Activated T-cell treated with anti-CD3 and anti-CD28 coated beads, Interleukin-2, amount 50 U/mL, for 72 hours (primary cell): ENCODE data around the gene ADAM10. TPM values are rescaled to one million over a fixed set of nuclear protein-coding genes. Genes with fewer than 3 reads are reported as not detected.
A peak's percentile ranks its signal among the peaks of the same experiment; 100 is the strongest.
"Not testable (repeated sequence)": the region's sequence is repeated elsewhere in the genome, so short reads cannot be mapped to it uniquely, and the experiment has no call there.

Experiments used
- ATAC-seq, 2 donors: fragments of 150-1000 bp; cut with Tn5 transposase; replicated peaks in 1 of 2; 2 replicates each; pipeline ENCODE4 v1.10.0; 2021; ENCODE audit warnings: moderate library complexity in 2 of 2, mild to moderate bottlenecking in 1 of 2
- DNase-seq, 2 donors: peaks; one replicate each; pipeline ENCODE4 v3.0.0; 2021 to 2022; ENCODE audit warnings: mixed read lengths in 1 of 2
- H3K27ac Mint-ChIP-seq: one replicate; pipeline ENCODE4 v1.8.0; 2022; ENCODE audit warnings: mild to moderate bottlenecking, moderate library complexity, mixed read lengths
- H3K27me3 Mint-ChIP-seq: one replicate; pipeline ENCODE4 v1.8.0; 2022; ENCODE audit warnings: low read depth, mixed read lengths
- H3K36me3 Mint-ChIP-seq, 2 donors: one replicate each; pipeline ENCODE4 v1.8.0; 2022; ENCODE audit warnings: mixed read lengths in 2 of 2, mild to moderate bottlenecking in 1 of 2; ENCODE audit not compliant: insufficient read depth in 2 of 2
- H3K4me1 Mint-ChIP-seq: one replicate; pipeline ENCODE4 v1.8.0; 2022; ENCODE audit warnings: low read depth, mixed read lengths
- H3K4me3 Mint-ChIP-seq, 2 donors: one replicate each; pipeline ENCODE4 v1.8.0; 2022; ENCODE audit warnings: mild to moderate bottlenecking in 2 of 2, mixed read lengths in 2 of 2, moderate library complexity in 2 of 2
- H3K9me3 Mint-ChIP-seq, 2 donors: one replicate each; pipeline ENCODE4 v1.8.0; 2022; ENCODE audit warnings: mixed read lengths in 2 of 2
- total RNA-seq, 2 donors: library from RNA; stranded (reverse); gene quantifications; one replicate each; pipeline ENCODE4 v1.2.3, GENCODE V29; 2022

ADAM10 gene
- total RNA-seq, 2 donors from 2014 or later = 96.5 to 108 TPM

DNA sequence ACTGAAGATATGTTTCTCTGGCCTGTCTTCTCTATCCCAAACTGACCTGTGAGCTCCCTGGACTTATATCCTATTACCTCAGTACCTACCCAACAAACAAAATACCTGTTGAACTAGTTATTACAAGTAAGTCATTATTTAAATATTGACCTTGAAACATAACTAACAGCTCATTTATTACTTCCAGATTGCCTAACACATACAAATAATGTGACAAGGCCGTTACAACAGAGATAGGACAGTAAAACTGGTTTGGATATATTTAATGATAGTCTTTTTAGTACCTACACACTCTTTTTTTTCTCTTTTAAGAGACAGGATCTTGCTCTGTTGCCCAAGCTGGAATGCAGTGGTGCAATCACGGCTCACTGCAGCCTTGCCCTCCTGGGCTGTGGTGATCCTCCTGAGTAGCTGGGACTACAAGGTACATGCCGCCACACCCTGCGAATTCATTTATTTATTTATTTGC, 145.0 kb downstream of the ADAM10 start:
- no peak for DNase-seq
- H3K27me3 Mint-ChIP-seq = no peaks in the 10 kb centered on the region
- peak overlapping the region; percentile 19 for H3K27ac Mint-ChIP-seq
- no peaks in the 10 kb centered on the region for H3K9me3 Mint-ChIP-seq
- no peak overlapping the region for H3K4me3 Mint-ChIP-seq
- no peak for ATAC-seq
- H3K36me3 Mint-ChIP-seq = peaks cover 5 to 7% of the 10 kb centered on the region in 2 donors
- peaks cover 12% of the 10 kb centered on the region for H3K4me1 Mint-ChIP-seq

DNA sequence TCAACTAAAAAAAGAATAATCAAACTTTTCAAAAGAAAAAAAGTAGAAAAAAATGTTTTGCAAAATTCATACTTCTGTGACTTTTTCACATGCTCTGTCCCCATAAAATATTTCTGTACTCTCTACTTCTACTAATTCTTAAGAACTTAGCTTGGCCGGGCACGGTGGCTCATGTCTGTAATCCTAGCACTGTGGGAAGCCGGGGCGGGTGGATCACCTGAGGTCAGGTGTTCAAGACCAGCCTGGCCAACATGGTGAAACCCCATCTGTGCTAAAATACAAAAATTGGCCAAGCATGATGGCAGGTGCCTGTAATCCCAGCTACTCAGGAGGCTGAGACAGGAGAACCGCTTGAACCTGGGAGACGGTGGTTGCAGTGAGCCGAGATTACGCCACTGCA, 145.6 kb downstream of the ADAM10 start:
- H3K27ac Mint-ChIP-seq, H3K27me3 Mint-ChIP-seq, H3K4me3 Mint-ChIP-seq, H3K36me3 Mint-ChIP-seq, DNase-seq, H3K4me1 Mint-ChIP-seq, ATAC-seq, H3K9me3 Mint-ChIP-seq: not testable (repeated sequence)

DNA sequence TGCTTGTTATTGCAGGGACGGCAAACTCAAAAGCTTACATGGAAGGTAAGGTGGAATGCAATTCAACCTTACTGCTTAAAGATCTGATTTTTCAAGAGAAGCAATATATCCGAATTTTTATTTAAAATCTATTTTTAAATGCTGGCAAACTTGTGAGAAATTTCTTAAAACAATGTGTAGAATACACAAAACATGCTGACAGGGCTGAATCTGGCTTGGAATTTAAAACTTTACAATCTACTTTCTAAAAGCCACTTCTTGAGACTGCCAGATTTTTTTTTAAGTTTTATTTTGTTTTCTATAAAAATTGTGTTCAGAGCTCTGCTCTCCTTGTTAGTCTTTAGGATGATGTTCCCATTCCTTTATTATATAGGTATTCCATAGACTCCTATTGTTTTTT, 146.7 kb downstream of the ADAM10 start:
- no peaks in the 10 kb centered on the region for H3K9me3 Mint-ChIP-seq
- no peak overlapping the region for H3K27ac Mint-ChIP-seq
- DNase-seq = no peak
- H3K4me1 Mint-ChIP-seq = no peaks in the 10 kb centered on the region
- H3K36me3 Mint-ChIP-seq = peaks cover 5 to 8% of the 10 kb centered on the region in 2 donors
- H3K4me3 Mint-ChIP-seq = no peak overlapping the region
- no peak for ATAC-seq
- no peaks in the 10 kb centered on the region for H3K27me3 Mint-ChIP-seq

DNA sequence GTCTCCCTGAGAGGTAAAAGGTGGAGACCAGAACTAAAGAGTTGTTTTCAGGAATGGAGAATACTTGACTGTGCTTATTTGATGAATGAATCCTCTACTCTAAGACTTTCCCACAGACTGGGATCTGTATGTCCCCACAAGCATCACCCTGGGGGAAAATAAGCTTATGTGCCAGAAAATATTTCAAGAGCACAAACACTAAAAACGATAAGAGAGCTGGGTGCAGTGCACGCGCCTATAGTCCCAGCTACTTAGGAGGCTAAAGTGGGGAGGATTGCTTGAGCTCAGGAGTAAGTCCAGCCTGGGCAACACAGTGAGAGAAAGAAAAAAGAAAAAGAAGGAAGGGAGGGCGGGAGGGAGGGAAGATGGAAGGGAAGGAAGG, 150.7 kb downstream of the ADAM10 start:
- H3K4me3 Mint-ChIP-seq = no peak overlapping the region
- no peaks in the 10 kb centered on the region for H3K27me3 Mint-ChIP-seq
- no peak overlapping the region for H3K27ac Mint-ChIP-seq
- ATAC-seq (no peak), DNase-seq (no peak)
- peaks cover 17% of the 10 kb centered on the region for H3K4me1 Mint-ChIP-seq
- no peaks in the 10 kb centered on the region for H3K9me3 Mint-ChIP-seq
- peaks cover 5 to 8% of the 10 kb centered on the region in 2 donors for H3K36me3 Mint-ChIP-seq

DNA sequence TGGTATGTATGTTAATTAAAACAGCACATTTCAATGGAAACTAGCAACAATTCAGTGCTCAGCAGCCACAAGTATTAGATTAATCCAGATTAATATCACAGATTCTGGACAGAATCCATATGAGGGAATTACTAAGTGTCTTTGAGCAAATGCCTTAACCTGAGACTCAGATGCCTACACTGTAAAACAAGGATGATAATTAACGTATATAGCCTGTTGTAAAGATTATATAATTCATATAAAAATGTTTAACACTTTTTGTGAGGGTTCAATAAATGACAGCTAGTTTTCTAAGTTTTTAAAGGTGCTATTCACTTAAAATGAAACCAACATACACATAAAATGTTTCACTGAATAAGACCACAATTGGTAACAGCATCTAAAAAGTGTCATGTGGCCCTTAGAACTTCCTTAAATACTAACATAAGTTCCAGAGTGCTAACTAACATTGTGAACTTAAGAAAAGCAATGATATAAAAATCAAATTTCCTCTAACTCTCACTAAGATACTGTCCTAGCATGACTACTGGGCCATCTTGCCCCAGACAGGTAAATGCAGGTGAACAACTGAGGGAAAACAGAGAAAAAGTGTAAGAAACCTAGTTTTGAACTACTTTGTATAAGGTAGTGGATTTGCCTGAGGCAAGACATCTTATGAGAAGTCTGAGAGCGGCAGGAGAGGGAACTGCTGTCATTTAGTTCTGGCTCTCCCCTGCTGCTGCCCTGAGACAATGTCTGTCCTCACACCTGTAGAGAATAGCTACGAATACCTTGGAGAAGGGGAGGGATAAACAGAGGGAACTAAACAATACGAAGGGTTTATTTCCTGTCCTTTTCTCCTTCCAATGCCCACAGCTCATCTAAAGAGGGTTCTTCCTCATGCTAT, 151.3 kb downstream of the ADAM10 start:
- Mint-ChIP-seq H3K27ac (no peak overlapping the region), H3K9me3 (no peaks in the 10 kb centered on the region), H3K4me1 (peaks cover 22% of the 10 kb centered on the region), H3K4me3 (no peak overlapping the region), H3K36me3 (peaks cover 5 to 12% of the 10 kb centered on the region in 2 donors), H3K27me3 (no peaks in the 10 kb centered on the region)
- ATAC-seq (no peak), DNase-seq (no peak)

DNA sequence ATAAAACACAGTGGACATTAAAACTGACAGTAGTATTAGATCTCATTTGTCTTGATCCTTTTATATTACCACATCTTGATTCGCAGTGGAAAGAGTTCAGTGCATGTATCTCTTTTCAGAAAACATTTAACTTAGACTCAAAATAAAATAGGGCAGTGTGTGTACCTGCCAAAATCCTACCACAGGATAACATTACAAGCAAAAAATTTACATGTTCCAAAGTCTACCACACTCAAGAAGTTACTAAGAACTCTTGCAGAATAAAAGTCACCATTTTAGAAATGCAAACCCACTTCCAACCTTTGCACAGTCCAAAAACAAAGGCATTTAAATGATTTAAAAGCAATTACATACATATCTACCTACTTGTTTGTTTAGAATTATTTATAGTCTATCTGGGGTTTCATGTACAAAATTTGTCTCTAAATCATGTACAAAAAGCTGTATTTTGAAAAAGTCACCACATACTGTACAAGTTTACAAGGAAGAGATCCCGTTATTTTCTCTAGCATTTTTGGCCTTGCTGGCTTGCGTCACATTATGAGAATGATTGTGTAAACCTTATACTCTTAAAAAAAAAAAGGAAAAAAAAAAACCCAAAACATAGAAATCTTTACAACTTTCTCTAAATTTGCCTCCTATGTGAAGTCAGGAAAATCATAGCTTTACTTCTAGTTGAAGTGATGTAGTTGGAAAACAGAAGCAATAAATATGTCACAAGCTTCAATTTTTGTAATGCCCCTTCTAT, 153.8 kb downstream of the ADAM10 start:
- H3K36me3 Mint-ChIP-seq = peaks cover 4 to 11% of the 10 kb centered on the region in 2 donors
- H3K9me3 Mint-ChIP-seq = no peaks in the 10 kb centered on the region
- no peak overlapping the region for H3K4me3 Mint-ChIP-seq
- H3K4me1 Mint-ChIP-seq = peaks cover 22% of the 10 kb centered on the region
- ATAC-seq = no peak
- no peak for DNase-seq
- no peak overlapping the region for H3K27ac Mint-ChIP-seq
- no peaks in the 10 kb centered on the region for H3K27me3 Mint-ChIP-seq

DNA sequence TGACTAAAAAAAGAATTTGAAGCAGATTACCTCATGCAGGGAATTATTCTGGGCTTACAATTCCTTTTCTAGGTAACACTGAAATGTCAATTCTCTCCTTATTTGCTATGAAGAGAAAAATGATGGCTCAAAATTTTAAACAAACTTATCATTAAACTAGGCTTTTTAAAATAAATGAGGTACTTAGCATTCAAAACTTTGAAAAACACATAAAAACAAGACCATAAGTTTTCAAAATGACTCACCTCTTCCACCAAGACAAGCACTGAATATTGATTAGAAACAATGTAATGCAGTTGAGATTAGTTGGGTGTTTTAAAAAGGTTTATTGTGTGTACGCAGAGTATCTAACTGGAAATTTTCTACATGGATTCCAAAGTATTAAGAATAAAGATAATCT, 154.6 kb downstream of the ADAM10 start:
- peaks cover 4 to 11% of the 10 kb centered on the region in 2 donors for H3K36me3 Mint-ChIP-seq
- no peak for DNase-seq
- no peak overlapping the region for H3K4me3 Mint-ChIP-seq
- H3K27me3 Mint-ChIP-seq = no peaks in the 10 kb centered on the region
- H3K9me3 Mint-ChIP-seq = no peaks in the 10 kb centered on the region
- ATAC-seq = no peak
- H3K4me1 Mint-ChIP-seq = peaks cover 26% of the 10 kb centered on the region
- no peak overlapping the region for H3K27ac Mint-ChIP-seq

DNA sequence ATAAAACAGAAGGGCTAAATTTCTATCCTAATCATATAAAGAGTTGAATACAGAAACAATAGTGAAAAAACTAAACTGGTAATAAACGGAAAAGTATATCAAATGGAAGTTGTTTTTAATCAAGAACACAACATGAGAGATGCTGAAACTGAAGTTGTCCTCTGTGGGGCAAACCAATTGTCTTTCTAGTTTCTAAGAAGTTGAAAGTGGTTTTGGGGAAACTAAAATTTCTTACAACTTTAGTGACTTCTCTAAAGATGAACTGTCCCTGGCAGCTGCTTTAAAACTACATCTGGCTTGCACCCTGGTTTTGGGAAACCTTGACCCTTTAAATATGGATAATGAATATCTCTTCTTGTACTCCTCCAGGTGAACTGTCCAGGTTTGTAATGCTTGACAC, 155.6 kb downstream of the ADAM10 start:
- no peaks in the 10 kb centered on the region for H3K27me3 Mint-ChIP-seq
- H3K27ac Mint-ChIP-seq = peak overlapping the region; percentile 73
- ATAC-seq (peak in 1 of 2 donors; percentile 20), DNase-seq (no peak)
- peaks cover 26% of the 10 kb centered on the region for H3K4me1 Mint-ChIP-seq
- H3K36me3 Mint-ChIP-seq = peaks cover 4 to 10% of the 10 kb centered on the region in 2 donors
- H3K4me3 Mint-ChIP-seq = no peak overlapping the region
- H3K9me3 Mint-ChIP-seq = no peaks in the 10 kb centered on the region

DNA sequence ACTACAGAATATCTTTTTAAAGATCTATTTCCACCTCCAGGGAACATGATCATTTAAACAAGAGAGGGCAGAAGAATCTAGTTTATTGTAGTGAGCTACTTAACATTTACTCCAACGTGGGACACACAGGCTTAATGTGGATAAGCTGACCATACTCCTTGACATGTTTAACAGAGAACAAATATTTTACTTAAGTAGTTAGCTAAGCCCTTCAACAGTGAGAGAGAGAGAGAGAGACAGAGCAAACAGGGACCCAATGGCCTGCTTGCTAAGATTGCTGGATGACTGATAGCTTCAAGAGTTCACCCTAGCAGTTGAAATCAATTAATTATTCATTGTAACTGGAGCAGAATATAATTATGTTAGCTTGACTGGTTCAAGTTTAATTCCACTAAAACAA, 158.6 kb downstream of the ADAM10 start:
- Mint-ChIP-seq H3K27me3 (no peaks in the 10 kb centered on the region), H3K27ac (no peak overlapping the region), H3K9me3 (no peaks in the 10 kb centered on the region), H3K4me3 (no peak overlapping the region), H3K36me3 (peaks cover 2 to 4% of the 10 kb centered on the region in 2 donors), H3K4me1 (peaks cover 27% of the 10 kb centered on the region)
- no peak for ATAC-seq
- DNase-seq = no peak

DNA sequence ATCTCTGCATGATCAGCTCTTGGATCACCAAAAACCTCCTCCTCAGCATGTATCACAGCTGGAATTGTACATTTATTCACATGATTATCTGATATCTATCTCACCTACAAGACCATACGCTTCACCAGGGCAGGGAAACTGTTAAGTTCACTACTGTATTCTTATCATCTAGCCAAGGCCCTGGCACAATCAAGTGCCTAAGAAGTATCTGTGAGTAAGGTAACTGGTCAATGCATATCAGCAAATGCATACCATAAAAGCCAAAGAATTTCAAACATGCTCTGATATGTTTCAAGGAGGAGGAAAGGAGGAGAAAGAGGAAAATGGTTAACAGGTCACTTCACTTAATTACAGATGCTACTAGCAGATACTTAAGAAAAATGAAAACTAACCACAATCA, 159.3 kb downstream of the ADAM10 start:
- DNase-seq (no peak), ATAC-seq (no peak)
- H3K27ac Mint-ChIP-seq = no peak overlapping the region
- no peaks in the 10 kb centered on the region for H3K27me3 Mint-ChIP-seq
- peaks cover 2 to 4% of the 10 kb centered on the region in 2 donors for H3K36me3 Mint-ChIP-seq
- H3K4me1 Mint-ChIP-seq = peaks cover 27% of the 10 kb centered on the region
- no peaks in the 10 kb centered on the region for H3K9me3 Mint-ChIP-seq
- H3K4me3 Mint-ChIP-seq = no peak overlapping the region

DNA sequence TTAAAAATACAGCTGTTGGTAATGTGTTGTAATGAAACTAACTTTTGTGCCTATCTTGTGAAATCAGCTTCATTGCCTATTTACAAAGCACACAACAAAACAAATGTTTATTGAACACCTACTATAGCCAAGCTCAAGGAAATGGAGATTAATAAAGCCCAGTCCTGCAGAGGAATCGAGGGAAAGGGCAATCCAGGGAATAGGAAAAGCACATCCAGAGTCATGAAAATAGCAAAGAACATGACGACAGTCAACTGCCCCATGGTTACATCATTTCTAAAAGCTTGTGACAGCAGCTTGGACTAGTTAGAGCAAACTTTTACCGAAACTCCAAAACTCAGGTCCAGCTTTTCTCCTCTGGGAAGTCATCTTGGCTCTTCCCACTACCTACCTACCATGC, 160.5 kb downstream of the ADAM10 start:
- Mint-ChIP-seq H3K4me3 (no peak overlapping the region), H3K4me1 (peaks cover 22% of the 10 kb centered on the region), H3K36me3 (peaks cover 5 to 8% of the 10 kb centered on the region in 2 donors), H3K27me3 (no peaks in the 10 kb centered on the region), H3K9me3 (no peaks in the 10 kb centered on the region), H3K27ac (no peak overlapping the region)
- ATAC-seq = no peak
- DNase-seq = no peak

DNA sequence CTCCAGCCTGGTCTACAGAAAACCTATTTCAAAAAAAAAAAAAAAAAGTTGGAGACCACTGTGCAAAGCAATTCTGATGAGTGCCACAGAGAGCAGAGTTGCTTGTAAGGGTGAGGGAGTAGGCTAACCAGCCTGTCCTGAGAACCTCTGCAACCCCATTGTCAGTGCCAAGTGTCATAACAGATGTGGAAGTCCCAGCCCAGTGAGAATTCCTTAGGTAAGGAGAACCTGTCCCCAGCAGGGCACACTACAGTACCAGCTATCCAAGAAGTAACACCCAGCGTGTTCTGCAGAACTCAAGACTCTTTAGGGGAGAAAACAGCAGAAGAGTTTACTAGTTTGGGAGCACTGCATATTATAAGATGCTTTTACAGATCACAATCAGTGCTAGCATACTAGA, 161.4 kb downstream of the ADAM10 start:
- peak in 1 of 2 donors; percentile 9 for ATAC-seq
- Mint-ChIP-seq H3K27ac (no peak overlapping the region), H3K27me3 (no peaks in the 10 kb centered on the region), H3K4me3 (no peak overlapping the region), H3K4me1 (peaks cover 15% of the 10 kb centered on the region), H3K9me3 (peaks cover 3 to 4% of the 10 kb centered on the region in 2 donors), H3K36me3 (peaks cover 9 to 10% of the 10 kb centered on the region in 2 donors)
- DNase-seq = no peak

DNA sequence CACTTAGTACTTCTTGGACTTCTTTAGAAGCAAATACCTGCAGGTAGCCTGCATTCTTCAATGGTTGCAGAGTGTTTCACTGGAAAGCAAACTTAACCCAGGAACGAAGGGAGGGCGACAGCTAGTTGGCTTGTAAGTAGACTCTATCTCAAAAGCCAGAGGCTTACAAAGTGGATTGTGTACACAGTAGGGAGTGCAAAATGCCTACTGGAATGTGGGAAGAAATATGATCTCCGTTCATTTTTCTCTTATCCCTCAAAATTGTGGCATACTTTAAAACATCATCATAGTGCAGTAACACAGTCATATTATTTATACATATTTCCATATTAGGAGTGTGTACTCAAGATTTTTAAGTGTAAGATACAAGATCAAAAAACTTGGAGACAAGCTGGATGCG, 162.0 kb downstream of the ADAM10 start:
- H3K27me3 Mint-ChIP-seq = no peaks in the 10 kb centered on the region

More for the DNA sequence above, 162.0 kb downstream of the ADAM10 start:
- Mint-ChIP-seq H3K36me3 (peaks cover 9 to 12% of the 10 kb centered on the region in 2 donors), H3K4me1 (peaks cover 15% of the 10 kb centered on the region), H3K4me3 (no peak overlapping the region), H3K9me3 (peaks cover 3 to 4% of the 10 kb centered on the region in 2 donors), H3K27ac (no peak overlapping the region)
- ATAC-seq = no peak
- no peak for DNase-seq
